Measurements from ENCODE around the gene UTP18. TPM values are rescaled to one million over a fixed set of nuclear protein-coding genes. Genes with fewer than 3 reads are reported as not detected.

Gene UTP18
- total RNA-seq, 2 experiments from 2014 or later, result 61.9 to 67.9 TPM

GRCh38 chr17:51250314-51250840 lies 10.0 kb upstream of the UTP18 start:
- no peaks in the 10 kb centered on the region for H3K9me3 Mint-ChIP-seq
- CTCF ChIA-PET, result no interaction called here
- H3K4me3 Mint-ChIP-seq, result no peak overlapping the region
- H3K27ac Mint-ChIP-seq, result no peak overlapping the region
- H3K27me3 Mint-ChIP-seq, result no peaks in the 10 kb centered on the region
- no peak for ATAC-seq
- POLR2A ChIA-PET, result interaction anchor here (0.7 kb wide), 1 partner anchor 21 kb away, joined by 3 read pairs; no protein-coding TSS in a partner anchor
- intact Hi-C loops (cut with micrococcal nuclease), result no loop called here
- TF ChIP-seq, protein P1, sequence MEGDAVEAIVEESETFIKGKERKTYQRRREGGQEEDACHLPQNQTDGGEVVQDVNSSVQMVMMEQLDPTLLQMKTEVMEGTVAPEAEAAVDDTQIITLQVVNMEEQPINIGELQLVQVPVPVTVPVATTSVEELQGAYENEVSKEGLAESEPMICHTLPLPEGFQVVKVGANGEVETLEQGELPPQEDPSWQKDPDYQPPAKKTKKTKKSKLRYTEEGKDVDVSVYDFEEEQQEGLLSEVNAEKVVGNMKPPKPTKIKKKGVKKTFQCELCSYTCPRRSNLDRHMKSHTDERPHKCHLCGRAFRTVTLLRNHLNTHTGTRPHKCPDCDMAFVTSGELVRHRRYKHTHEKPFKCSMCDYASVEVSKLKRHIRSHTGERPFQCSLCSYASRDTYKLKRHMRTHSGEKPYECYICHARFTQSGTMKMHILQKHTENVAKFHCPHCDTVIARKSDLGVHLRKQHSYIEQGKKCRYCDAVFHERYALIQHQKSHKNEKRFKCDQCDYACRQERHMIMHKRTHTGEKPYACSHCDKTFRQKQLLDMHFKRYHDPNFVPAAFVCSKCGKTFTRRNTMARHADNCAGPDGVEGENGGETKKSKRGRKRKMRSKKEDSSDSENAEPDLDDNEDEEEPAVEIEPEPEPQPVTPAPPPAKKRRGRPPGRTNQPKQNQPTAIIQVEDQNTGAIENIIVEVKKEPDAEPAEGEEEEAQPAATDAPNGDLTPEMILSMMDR (IDR thresholded peaks at IDR 0.05), result no peak
- peaks cover 24% of the 10 kb centered on the region for H3K4me1 Mint-ChIP-seq (ENCODE audit: low read depth)
- no peak for DNase-seq
- peaks cover 24% of the 10 kb centered on the region for H3K36me3 Mint-ChIP-seq (ENCODE audit: low read depth)

DNA sequence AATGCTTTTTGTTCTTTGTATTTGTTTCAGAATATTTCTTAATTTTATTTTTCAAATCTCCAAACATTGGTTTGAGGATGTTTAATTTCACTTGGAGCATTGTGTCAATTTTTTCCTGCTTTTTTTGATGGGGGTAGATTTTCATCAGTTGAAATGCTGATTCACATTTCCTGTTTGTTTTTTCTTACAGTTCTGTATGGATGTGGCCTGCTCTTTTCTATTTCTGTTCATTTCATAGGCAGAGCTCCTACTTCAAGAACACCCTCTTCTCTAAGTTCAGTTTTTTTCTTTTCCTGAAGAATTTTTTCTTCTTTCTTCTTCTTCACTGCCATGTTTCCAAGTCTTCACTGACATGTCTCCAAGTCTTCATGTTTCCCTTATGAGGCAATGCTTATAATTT lies 9.3 kb upstream of the UTP18 start:
- ChIA-PET POLR2A (interaction anchor here (0.7 kb wide), 1 partner anchor 20 kb away, joined by 3 read pairs; no protein-coding TSS in a partner anchor), CTCF (no interaction called here)
- Mint-ChIP-seq H3K9me3 (no peaks in the 10 kb centered on the region), H3K4me1 (ENCODE audit: low read depth) (peaks cover 27% of the 10 kb centered on the region), H3K4me3 (no peak overlapping the region), H3K27me3 (no peaks in the 10 kb centered on the region), H3K36me3 (ENCODE audit: low read depth) (peaks cover 27% of the 10 kb centered on the region), H3K27ac (peak overlapping the region; percentile 2)
- intact Hi-C loops (cut with micrococcal nuclease), result no loop called here
- ATAC-seq (no peak), DNase-seq (no peak)
- TF ChIP-seq, protein P1 (IDR thresholded peaks at IDR 0.05), result no peak

GRCh38 chr17:51255673-51256072 lies 4.7 kb upstream of the UTP18 start:
- intact Hi-C loops (cut with micrococcal nuclease), result no loop called here
- DNase-seq (no peak), ATAC-seq (no peak)
- H3K4me1 Mint-ChIP-seq (ENCODE audit: low read depth), result peaks cover 52% of the 10 kb centered on the region
- H3K27me3 Mint-ChIP-seq, result no peaks in the 10 kb centered on the region
- H3K9me3 Mint-ChIP-seq, result no peaks in the 10 kb centered on the region
- no peak overlapping the region for H3K27ac Mint-ChIP-seq
- peaks cover 31% of the 10 kb centered on the region for H3K36me3 Mint-ChIP-seq (ENCODE audit: low read depth)
- no peak overlapping the region for H3K4me3 Mint-ChIP-seq
- POLR2A ChIA-PET, result interaction anchor here (1.2 kb wide), 1 partner anchor 56 kb away, joined by 3 read pairs; no protein-coding TSS in a partner anchor
- TF ChIP-seq, protein P1 (IDR thresholded peaks at IDR 0.05), result no peak
- CTCF ChIA-PET, result no interaction called here

- Mint-ChIP-seq H3K27ac (no peak overlapping the region), H3K36me3 (ENCODE audit: low read depth) (peaks cover 27% of the 10 kb centered on the region), H3K27me3 (no peaks in the 10 kb centered on the region), H3K9me3 (no peaks in the 10 kb centered on the region), H3K4me1 (ENCODE audit: low read depth) (peaks cover 49% of the 10 kb centered on the region), H3K4me3 (no peak overlapping the region)
- ATAC-seq (no peak), DNase-seq (no peak)
- TF ChIP-seq, protein P1 (IDR thresholded peaks at IDR 0.05), result no peak
- CTCF ChIA-PET, result interaction anchor here (1.7 kb wide), 1 partner anchor 53 kb away, joined by 3 read pairs; no protein-coding TSS in a partner anchor
- POLR2A ChIA-PET, result interaction anchor here (1.2 kb wide), 1 partner anchor 56 kb away, joined by 3 read pairs; no protein-coding TSS in a partner anchor
- intact Hi-C loops (cut with micrococcal nuclease), result no loop called here
These were observed 4.2 kb upstream of the UTP18 start for GRCh38 chr17:51256101-51256500.

Measured in activated CD8-positive, alpha-beta T cell treated with anti-CD3 and anti-CD28 coated beads for 36 hours (primary cell).